Myocyte (in vitro differentiated cells): ENCODE data around the gene FMO2. TPM values are rescaled to one million over a fixed set of nuclear protein-coding genes. Genes with fewer than 3 reads are reported as not detected.

ENCODE experiments used
- DNase-seq: peaks from one replicate; pipeline ENCODE4 v3.0.0-alpha.2; 2012; ENCODE audit warnings: low read depth
- total RNA-seq: library from RNA; depleted of rRNA; stranded (reverse); fragments of >200 nt; gene quantifications from 2 replicates; pipeline ENCODE4 v1.2.3, GENCODE V29; 2014

Gene FMO2
- total RNA-seq, 1 donor from 2014 or later, result not detected

DNA sequence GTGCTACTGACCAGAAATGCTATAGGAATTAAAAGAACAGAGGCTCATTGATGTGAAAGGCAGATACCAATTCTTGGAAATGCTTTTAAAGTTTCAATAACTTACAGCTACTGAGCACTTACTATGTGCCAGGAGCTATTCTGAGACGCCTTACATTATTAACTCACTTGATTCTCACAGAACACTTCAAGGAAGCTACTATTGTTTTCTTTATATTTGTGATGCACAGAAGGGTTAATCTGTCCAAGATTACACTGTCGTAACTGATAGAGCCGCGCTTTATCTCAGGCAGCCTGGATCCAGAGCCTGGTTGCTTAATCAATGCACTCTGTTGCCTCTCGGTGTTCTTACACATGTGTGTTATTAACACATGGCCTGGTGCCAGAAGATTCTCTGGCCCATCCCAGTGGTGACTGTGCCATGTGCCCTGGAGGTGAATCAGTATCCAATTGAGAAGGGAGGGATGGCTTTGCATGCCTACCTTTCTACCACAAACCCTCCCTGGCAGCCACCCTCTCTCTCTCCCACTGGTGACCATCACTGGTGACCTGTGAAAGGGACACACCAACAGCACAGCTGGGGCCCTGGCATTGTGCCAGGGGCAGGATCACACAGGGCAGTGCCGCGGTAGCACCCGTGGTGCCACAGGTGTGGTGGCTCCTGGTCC, 72.0 kb downstream of the FMO2 start:
- peak; percentile 6 for DNase-seq

DNA sequence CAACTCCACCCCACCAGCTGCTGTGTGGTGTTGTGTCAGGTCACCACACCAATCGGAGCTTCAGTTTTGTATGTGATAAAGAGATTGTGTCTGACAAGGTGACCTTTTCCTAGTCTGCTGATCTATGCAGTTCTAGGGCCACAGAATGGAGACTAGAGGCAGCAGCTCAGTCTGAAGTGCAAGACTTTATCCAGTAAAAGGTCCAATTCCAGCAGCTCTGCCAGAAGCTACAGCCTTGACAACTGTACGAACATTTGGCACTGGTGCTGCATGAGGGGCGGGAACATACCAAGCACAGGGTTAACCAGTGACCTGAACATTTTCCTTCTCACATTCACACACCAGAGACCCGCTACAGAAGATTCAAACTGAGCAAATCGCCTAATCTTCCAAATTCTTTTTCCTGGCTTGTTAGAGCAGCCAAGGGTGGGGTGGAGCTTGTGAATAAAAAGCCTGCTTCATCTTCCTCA, 72.5 kb downstream of the FMO2 start:
- no peak for DNase-seq

DNA sequence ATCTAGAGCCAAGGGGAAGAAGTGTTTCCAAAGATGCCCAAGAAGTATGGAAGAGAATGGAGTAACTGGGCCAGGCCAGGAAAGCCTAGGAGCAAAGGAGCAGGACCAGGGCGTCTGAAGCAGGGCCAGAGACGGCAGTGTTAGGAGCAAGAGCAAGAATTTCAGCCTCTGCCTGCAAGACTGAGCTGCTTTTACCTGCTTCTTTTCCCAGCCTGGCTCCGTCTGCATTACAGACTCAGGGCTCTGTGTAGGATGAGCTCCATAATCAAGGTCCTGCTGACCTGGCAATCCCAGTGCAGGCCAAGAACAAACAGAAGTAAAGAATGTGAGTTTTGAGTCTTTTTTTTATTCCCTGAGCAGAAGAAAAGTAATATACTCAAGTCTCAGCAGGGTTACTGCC, 73.3 kb downstream of the FMO2 start:
- no peak for DNase-seq

DNA sequence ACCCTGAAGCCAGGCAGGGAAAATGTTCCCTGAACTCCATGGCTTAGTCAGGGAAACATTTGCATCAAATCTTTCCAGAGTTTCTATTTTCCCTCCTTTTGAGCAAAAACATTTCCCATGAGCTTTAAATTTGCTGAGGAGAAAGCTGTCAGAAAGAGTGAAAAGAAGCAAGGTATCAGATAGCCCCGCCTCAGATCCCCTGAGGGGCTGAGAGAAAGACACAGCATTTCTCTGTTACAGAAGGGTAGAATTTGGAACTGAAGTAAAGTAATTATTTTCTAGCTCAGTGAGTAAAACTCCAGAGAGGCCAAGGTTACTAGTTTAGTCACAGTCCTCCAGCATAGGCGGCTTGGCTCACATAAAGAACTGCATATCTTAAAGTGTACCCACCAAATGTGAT, 73.8 kb downstream of the FMO2 start:
- DNase-seq, result no peak

Other genes starting within 250 kb of the FMO2 start
- 0.16 TPM in 1 of 2 replicates, not detected in the other for gene MROH9, start 249.8 kb upstream of the FMO2 start, total RNA-seq
- gene FMO3, start 94.4 kb upstream of the FMO2 start, total RNA-seq, result 0.62 TPM in 1 of 2 replicates, not detected in the other
- gene FMO1, start 63.2 kb downstream of the FMO2 start, total RNA-seq, result 0.08 TPM in 1 of 2 replicates, not detected in the other
- 3.1 and 8.7 TPM in 2 replicates for gene FMO4, start 128.9 kb downstream of the FMO2 start, total RNA-seq